Right atrium auricular region (tissue), 2 donors: ENCODE data around the gene EXT2. TPM values are rescaled to one million over a fixed set of nuclear protein-coding genes. Genes with fewer than 3 reads are reported as not detected.
A peak's percentile ranks its signal among the peaks of the same experiment; 100 is the strongest.

Experiments used
- DNase-seq: peaks from one replicate; pipeline ENCODE4 v3.0.0-alpha.2; 2019; ENCODE audit warnings: low spot score
- H3K27ac ChIP-seq, 2 donors: fragments of 200-600 bp; sonication (generic); 1 replicate in 1 of 2; 2 replicates in 1 of 2; pipeline ENCODE4 v1.5.1; 2016 to 2019
- H3K27me3 ChIP-seq, 2 donors: fragments of 200-600 bp; sonication (generic); one replicate each; pipeline versions ENCODE4 v1.5.1 to v1.6.0; 2017 to 2019
- H3K36me3 ChIP-seq: fragments of 200-600 bp; sonication (generic); one replicate; pipeline ENCODE4 v1.5.1; 2016
- H3K4me1 ChIP-seq, 2 donors: fragments of 200-600 bp; sonication (generic); one replicate each; pipeline versions ENCODE4 v1.5.1 to v1.6.0; 2017 to 2019
- H3K4me3 ChIP-seq, 2 donors: fragments of 200-600 bp; sonication (generic); 1 replicate in 1 of 2; 2 replicates in 1 of 2; pipeline ENCODE4 v1.5.1; 2017 to 2019; ENCODE audit warnings: mild to moderate bottlenecking in 1 of 2, moderate library complexity in 1 of 2
- H3K9me3 ChIP-seq, 2 donors: fragments of 200-600 bp; sonication (generic); one replicate each; pipeline ENCODE4 v1.5.1; 2019
- CTCF ChIP-seq, 2 donors: fragments of 200-600 bp; sonication (generic); IDR thresholded peaks; one replicate each; pipeline ENCODE4 v1.5.1; 2019; ENCODE audit warnings: antibody characterized with exemption in 2 of 2
- total RNA-seq, 2 donors: library from RNA; depleted of rRNA; stranded (reverse); fragments of >200 nt; gene quantifications; one replicate each; pipeline ENCODE4 v1.1.0, GENCODE V29; 2016

Gene EXT2
- total RNA-seq, 2 donors from 2014 or later, result 37.2 to 45.2 TPM

- Histone ChIP-seq H3K4me3 (peak overlapping the region; percentile 66 to 76), H3K9me3 (no peaks in the 10 kb centered on the region), H3K36me3 (no peaks in the 10 kb centered on the region), H3K27me3 (no peaks in the 10 kb centered on the region), H3K27ac (peak overlapping the region; percentile 89 to 91), H3K4me1 (peaks cover 0 to 9% of the 10 kb centered on the region in 2 donors)
- no peak for TF ChIP-seq CTCF (IDR thresholded peaks at IDR 0.05)
- peak; percentile 51 for DNase-seq
Observed at GRCh38 chr11:44066732-44067141, 28.7 kb upstream of the EXT2 start.

- TF ChIP-seq CTCF (IDR thresholded peaks at IDR 0.05), result no peak
- no peaks in the 10 kb centered on the region for H3K9me3 ChIP-seq
- H3K4me3 ChIP-seq, result peak overlapping the region in 1 of 2 donors; percentile 76
- H3K27ac ChIP-seq, result no peak overlapping the region
- DNase-seq, result no peak
- no peaks in the 10 kb centered on the region for H3K27me3 ChIP-seq
- no peaks in the 10 kb centered on the region for H3K36me3 ChIP-seq
- peaks cover 0 to 9% of the 10 kb centered on the region in 2 donors for H3K4me1 ChIP-seq
Observed at GRCh38 chr11:44067266-44067665, 28.2 kb upstream of the EXT2 start.

- Histone ChIP-seq H3K36me3 (no peaks in the 10 kb centered on the region), H3K4me3 (no peak overlapping the region), H3K9me3 (no peaks in the 10 kb centered on the region), H3K27ac (no peak overlapping the region), H3K27me3 (no peaks in the 10 kb centered on the region), H3K4me1 (peaks cover 0 to 9% of the 10 kb centered on the region in 2 donors)
- TF ChIP-seq CTCF (IDR thresholded peaks at IDR 0.05), result no peak
- DNase-seq, result no peak
Observed at GRCh38 chr11:44068180-44068579, 27.3 kb upstream of the EXT2 start.

GRCh38 chr11:44071157-44071556 lies 24.3 kb upstream of the EXT2 start:
- H3K4me3 ChIP-seq, result no peak overlapping the region
- no peaks in the 10 kb centered on the region for H3K9me3 ChIP-seq
- H3K36me3 ChIP-seq, result no peaks in the 10 kb centered on the region
- H3K27ac ChIP-seq, result no peak overlapping the region
- DNase-seq, result no peak
- H3K4me1 ChIP-seq, result peaks cover 0 to 9% of the 10 kb centered on the region in 2 donors
- no peaks in the 10 kb centered on the region for H3K27me3 ChIP-seq
- TF ChIP-seq CTCF (IDR thresholded peaks at IDR 0.05), result no peak

- Histone ChIP-seq H3K4me1 (no peaks in the 10 kb centered on the region), H3K4me3 (no peak overlapping the region), H3K9me3 (no peaks in the 10 kb centered on the region), H3K27me3 (no peaks in the 10 kb centered on the region), H3K36me3 (no peaks in the 10 kb centered on the region), H3K27ac (no peak overlapping the region)
- TF ChIP-seq CTCF (IDR thresholded peaks at IDR 0.05), result no peak
- no peak for DNase-seq
Observed at GRCh38 chr11:44072757-44073658, 22.5 kb upstream of the EXT2 start.
